ENCODE data around the gene MAP1B. TPM values are rescaled to one million over a fixed set of nuclear protein-coding genes. Genes with fewer than 3 reads are reported as not detected.

The MAP1B gene
- total RNA-seq, 4 donors from 2014 or later: 44.2 to 120 (median 83.4) TPM

GRCh38 chr5:72092074-72092473, 15.2 kb upstream of the MAP1B start:
- no peaks in the 10 kb centered on the region for H3K4me1 ChIP-seq
- no peak overlapping the region for H3K4me3 ChIP-seq
- H3K27me3 ChIP-seq: no peaks in the 10 kb centered on the region
- in situ Hi-C loops (cut with MboI; ENCODE audit: low sequenced_read_pairs in 4 of 4): no loop called here
- no peak overlapping the region for H3K27ac ChIP-seq
- DNase-seq (no peak), ATAC-seq (no peak)
- TF ChIP-seq, protein P1, sequence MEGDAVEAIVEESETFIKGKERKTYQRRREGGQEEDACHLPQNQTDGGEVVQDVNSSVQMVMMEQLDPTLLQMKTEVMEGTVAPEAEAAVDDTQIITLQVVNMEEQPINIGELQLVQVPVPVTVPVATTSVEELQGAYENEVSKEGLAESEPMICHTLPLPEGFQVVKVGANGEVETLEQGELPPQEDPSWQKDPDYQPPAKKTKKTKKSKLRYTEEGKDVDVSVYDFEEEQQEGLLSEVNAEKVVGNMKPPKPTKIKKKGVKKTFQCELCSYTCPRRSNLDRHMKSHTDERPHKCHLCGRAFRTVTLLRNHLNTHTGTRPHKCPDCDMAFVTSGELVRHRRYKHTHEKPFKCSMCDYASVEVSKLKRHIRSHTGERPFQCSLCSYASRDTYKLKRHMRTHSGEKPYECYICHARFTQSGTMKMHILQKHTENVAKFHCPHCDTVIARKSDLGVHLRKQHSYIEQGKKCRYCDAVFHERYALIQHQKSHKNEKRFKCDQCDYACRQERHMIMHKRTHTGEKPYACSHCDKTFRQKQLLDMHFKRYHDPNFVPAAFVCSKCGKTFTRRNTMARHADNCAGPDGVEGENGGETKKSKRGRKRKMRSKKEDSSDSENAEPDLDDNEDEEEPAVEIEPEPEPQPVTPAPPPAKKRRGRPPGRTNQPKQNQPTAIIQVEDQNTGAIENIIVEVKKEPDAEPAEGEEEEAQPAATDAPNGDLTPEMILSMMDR (IDR thresholded peaks at IDR 0.05 in 4 of 5, conservative IDR thresholded peaks at IDR 0.05 in 1 of 5): no peak
- TF ChIP-seq POLR2A (IDR thresholded peaks at IDR 0.05): no peak
- no peaks in the 10 kb centered on the region for H3K9me3 ChIP-seq
- H3K36me3 ChIP-seq: no peaks in the 10 kb centered on the region
- intact Hi-C loops (cut with DNase I; ENCODE audit: low total_unique reads): no loop called here

DNA sequence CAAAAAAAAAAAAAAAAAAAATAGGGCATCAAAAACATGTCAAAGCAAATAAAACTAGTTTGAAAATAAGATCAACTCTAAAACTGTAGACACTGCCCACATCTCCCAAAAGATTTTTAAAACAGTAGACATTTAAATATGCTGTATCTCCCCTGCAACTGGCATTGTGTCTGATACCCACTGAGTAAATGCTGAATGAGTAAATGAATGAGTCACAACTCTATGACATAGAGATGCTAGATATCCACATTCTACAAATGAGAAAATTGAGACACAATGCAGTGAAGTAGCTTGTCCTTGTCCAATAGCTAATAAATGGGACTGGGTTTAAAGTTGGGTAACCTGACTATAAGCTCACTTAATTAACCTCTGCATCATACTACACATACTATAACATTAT, 14.1 kb upstream of the MAP1B start:
- no peak overlapping the region for H3K27ac ChIP-seq
- H3K27me3 ChIP-seq: no peaks in the 10 kb centered on the region
- no peaks in the 10 kb centered on the region for H3K36me3 ChIP-seq
- ATAC-seq (no peak), DNase-seq (no peak)
- intact Hi-C loops (cut with DNase I; ENCODE audit: low total_unique reads) (no loop called here), in situ Hi-C loops (cut with MboI; ENCODE audit: low sequenced_read_pairs in 4 of 4) (no loop called here)
- no peaks in the 10 kb centered on the region for H3K9me3 ChIP-seq
- H3K4me1 ChIP-seq: no peaks in the 10 kb centered on the region
- no peak overlapping the region for H3K4me3 ChIP-seq
- TF ChIP-seq, protein P1 (IDR thresholded peaks at IDR 0.05 in 4 of 5, conservative IDR thresholded peaks at IDR 0.05 in 1 of 5): no peak
- TF ChIP-seq POLR2A (IDR thresholded peaks at IDR 0.05): no peak

- no peak for TF ChIP-seq POLR2A (IDR thresholded peaks at IDR 0.05)
- TF ChIP-seq, protein P1 (IDR thresholded peaks at IDR 0.05 in 4 of 5, conservative IDR thresholded peaks at IDR 0.05 in 1 of 5): no peak
- no peaks in the 10 kb centered on the region for H3K4me1 ChIP-seq
- no peak overlapping the region for H3K27ac ChIP-seq
- no peaks in the 10 kb centered on the region for H3K36me3 ChIP-seq
- in situ Hi-C loops (cut with MboI; ENCODE audit: low sequenced_read_pairs in 4 of 4): no loop called here
- DNase-seq: no peak
- H3K4me3 ChIP-seq: no peak overlapping the region
- no peaks in the 10 kb centered on the region for H3K27me3 ChIP-seq
- intact Hi-C loops (cut with DNase I; ENCODE audit: low total_unique reads): no loop called here
- no peak for ATAC-seq
- H3K9me3 ChIP-seq: no peaks in the 10 kb centered on the region
Observed at GRCh38 chr5:72093824-72094223, 13.5 kb upstream of the MAP1B start.

GRCh38 chr5:72096602-72097188, 10.6 kb upstream of the MAP1B start:
- in situ Hi-C loops (cut with MboI; ENCODE audit: low sequenced_read_pairs in 4 of 4): no loop called here
- H3K27me3 ChIP-seq: no peaks in the 10 kb centered on the region
- intact Hi-C loops (cut with DNase I; ENCODE audit: low total_unique reads): loop anchor here (5.0 kb wide), 1 partner anchor 626 kb away; no protein-coding TSS in a partner anchor
- no peaks in the 10 kb centered on the region for H3K4me1 ChIP-seq
- H3K27ac ChIP-seq: no peak overlapping the region
- no peak overlapping the region for H3K4me3 ChIP-seq
- H3K9me3 ChIP-seq: no peaks in the 10 kb centered on the region
- H3K36me3 ChIP-seq: no peaks in the 10 kb centered on the region
- TF ChIP-seq, protein P1 (IDR thresholded peaks at IDR 0.05 in 4 of 5, conservative IDR thresholded peaks at IDR 0.05 in 1 of 5): no peak
- ATAC-seq: no peak
- no peak for DNase-seq

- TF ChIP-seq, protein P1 (IDR thresholded peaks at IDR 0.05 in 4 of 5, conservative IDR thresholded peaks at IDR 0.05 in 1 of 5): no peak
- TF ChIP-seq POLR2A (IDR thresholded peaks at IDR 0.05): no peak
- H3K9me3 ChIP-seq: no peaks in the 10 kb centered on the region
- no peaks in the 10 kb centered on the region for H3K36me3 ChIP-seq
- DNase-seq (no peak), ATAC-seq (no peak)
- peaks cover 0 to 12% (median 3%) of the 10 kb centered on the region in 3 donors for H3K27me3 ChIP-seq
- in situ Hi-C loops (cut with MboI; ENCODE audit: low sequenced_read_pairs in 4 of 4) (no loop called here), intact Hi-C loops (cut with DNase I; ENCODE audit: low total_unique reads) (no loop called here)
- peaks cover 0 to 1% of the 10 kb centered on the region in 2 donors for H3K4me1 ChIP-seq
- no peak overlapping the region for H3K27ac ChIP-seq
- H3K4me3 ChIP-seq: no peak overlapping the region
Observed at GRCh38 chr5:72101828-72102227, 5.4 kb upstream of the MAP1B start.
